ENCODE results near the gene RPP25L.

RPP25L gene

GRCh38 chr9:34590381-34591247 is 21.3 kb downstream of the RPP25L start:
- TF ChIP-seq, protein P1, sequence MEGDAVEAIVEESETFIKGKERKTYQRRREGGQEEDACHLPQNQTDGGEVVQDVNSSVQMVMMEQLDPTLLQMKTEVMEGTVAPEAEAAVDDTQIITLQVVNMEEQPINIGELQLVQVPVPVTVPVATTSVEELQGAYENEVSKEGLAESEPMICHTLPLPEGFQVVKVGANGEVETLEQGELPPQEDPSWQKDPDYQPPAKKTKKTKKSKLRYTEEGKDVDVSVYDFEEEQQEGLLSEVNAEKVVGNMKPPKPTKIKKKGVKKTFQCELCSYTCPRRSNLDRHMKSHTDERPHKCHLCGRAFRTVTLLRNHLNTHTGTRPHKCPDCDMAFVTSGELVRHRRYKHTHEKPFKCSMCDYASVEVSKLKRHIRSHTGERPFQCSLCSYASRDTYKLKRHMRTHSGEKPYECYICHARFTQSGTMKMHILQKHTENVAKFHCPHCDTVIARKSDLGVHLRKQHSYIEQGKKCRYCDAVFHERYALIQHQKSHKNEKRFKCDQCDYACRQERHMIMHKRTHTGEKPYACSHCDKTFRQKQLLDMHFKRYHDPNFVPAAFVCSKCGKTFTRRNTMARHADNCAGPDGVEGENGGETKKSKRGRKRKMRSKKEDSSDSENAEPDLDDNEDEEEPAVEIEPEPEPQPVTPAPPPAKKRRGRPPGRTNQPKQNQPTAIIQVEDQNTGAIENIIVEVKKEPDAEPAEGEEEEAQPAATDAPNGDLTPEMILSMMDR (IDR thresholded peaks at IDR 0.05; ENCODE audit: insufficient read depth, low read depth, low read length, missing control alignments), result no peak
- no peak for DNase-seq (ENCODE audit: low read depth)
- no peak overlapping the region for H3K4me3 ChIP-seq (ENCODE audit: low read depth, low read length)

DNA sequence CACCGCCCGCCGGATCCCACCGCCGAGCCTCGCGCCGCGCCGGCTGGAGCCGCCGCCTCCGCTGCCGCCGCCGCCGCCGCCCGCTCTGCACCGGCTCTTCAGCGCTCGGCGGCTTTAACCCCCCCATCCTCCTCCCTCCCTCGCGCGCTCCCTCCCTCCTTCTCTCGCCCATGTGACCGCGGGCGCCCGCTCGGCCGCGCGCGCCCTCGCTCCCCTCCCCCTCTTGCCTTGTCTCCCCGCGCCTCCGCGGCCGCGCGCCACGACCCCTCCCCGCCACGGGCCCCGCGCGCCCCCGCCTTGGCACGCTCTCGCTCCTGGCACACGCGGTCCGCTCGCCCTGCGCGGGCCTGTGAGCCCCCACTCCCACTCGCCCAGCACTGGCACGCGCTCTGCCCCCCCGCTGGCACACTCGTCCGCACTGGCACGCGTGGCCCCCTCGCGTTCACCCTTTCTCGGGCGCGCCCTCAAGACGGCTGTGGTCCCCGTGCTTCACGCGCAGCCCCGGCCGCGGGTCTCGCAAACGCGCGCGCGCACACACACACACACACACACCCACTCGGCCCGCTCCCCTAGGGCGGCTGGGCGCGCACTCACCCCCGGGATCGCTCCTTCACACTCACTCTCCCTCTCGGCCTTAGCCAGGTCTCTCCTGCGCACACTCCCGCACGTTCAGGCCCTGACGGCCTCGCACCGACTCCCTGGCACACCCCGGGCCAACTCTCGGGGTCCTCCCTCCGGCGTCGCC is 22.1 kb downstream of the RPP25L start, which contains the start of gene CNTFR:
CNTFR (minus strand) TSS at position 89 of the 745 bp plus-strand sequence. CDS start 20,743 bp downstream, outside the sequence.
- no peak for DNase-seq (ENCODE audit: low read depth)
- TF ChIP-seq, protein P1 (IDR thresholded peaks at IDR 0.05; ENCODE audit: insufficient read depth, low read depth, low read length, missing control alignments), result no peak
- H3K4me3 ChIP-seq (ENCODE audit: low read depth, low read length), result no peak within 1 kb of the TSS

- TF ChIP-seq, protein P1 (IDR thresholded peaks at IDR 0.05; ENCODE audit: insufficient read depth, low read depth, low read length, missing control alignments), result no peak
- H3K4me3 ChIP-seq (ENCODE audit: low read depth, low read length), result no peak overlapping the region
- DNase-seq (ENCODE audit: low read depth), result no peak
Observed at GRCh38 chr9:34588671-34589635, 22.9 kb downstream of the RPP25L start.

GRCh38 chr9:34587271-34587670 is 24.6 kb downstream of the RPP25L start:
- TF ChIP-seq, protein P1 (IDR thresholded peaks at IDR 0.05; ENCODE audit: insufficient read depth, low read depth, low read length, missing control alignments), result no peak
- H3K4me3 ChIP-seq (ENCODE audit: low read depth, low read length), result no peak overlapping the region
- DNase-seq (ENCODE audit: low read depth), result no peak

DNA sequence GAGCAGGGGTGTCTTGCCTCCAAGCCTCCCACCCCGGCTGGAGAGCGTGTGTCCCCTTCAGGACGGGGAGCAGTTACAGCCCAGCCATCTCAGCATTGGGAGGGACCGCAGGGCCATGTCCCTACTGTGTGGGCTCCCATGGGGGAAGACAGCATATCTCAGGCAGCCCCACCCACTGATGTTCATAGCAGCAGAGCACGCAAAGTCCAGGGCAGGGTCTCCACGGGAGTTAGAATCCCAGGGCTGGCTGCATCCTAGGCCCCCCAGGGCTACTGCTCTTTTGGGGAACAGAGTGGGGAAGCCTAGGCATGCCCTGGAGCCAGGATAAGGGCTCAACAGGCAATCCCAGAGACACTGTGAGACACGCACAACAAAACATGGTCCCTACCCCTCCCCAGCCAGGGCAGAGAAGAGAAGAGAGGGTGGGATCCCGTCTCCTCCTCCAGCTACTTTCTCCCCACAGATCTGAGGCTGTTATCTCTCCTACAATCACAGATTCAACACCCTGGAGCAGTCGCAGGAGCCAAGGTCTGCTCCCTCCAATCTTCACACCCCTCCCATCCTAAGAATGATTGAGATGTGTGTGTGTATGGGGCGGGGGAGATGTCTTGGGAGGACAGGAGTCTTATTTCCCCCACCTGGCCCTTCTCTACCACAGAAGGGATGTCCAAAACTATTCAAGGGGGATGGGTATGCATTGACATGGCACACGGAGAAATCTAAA is 25.8 kb downstream of the RPP25L start:
- DNase-seq (ENCODE audit: low read depth), result no peak
- no peak overlapping the region for H3K4me3 ChIP-seq (ENCODE audit: low read depth, low read length)
- TF ChIP-seq, protein P1 (IDR thresholded peaks at IDR 0.05; ENCODE audit: insufficient read depth, low read depth, low read length, missing control alignments), result no peak

DNA sequence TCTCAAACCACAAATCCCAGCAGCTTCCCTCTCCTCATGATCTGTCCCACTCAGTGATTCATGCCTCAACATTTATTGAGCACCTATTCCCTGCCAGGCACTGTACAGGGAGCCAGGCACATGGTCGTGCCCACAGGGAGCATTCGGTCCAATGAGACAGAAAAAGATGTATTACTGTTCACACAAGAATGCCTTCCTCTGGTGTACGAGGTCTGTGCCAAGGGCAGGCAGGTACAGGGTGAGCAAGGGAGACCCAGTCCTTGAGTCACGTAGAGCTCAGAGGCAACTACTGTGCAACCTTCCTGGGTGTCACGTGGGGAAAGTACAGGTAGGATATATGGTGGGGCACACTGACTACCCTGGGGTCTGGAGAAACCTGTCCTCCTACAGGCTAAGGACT is 26.9 kb downstream of the RPP25L start:
- DNase-seq (ENCODE audit: low read depth), result no peak
- TF ChIP-seq, protein P1 (IDR thresholded peaks at IDR 0.05; ENCODE audit: insufficient read depth, low read depth, low read length, missing control alignments), result no peak

More for the DNA sequence above, 26.9 kb downstream of the RPP25L start:
- H3K4me3 ChIP-seq (ENCODE audit: low read depth, low read length), result no peak overlapping the region

Data from GM12865 (cell line).